Measurements from ENCODE around the gene HMOX1. TPM values are rescaled to one million over a fixed set of nuclear protein-coding genes. Genes with fewer than 3 reads are reported as not detected.
"Not testable (repeated sequence)": the region's sequence is repeated elsewhere in the genome, so short reads cannot be mapped to it uniquely, and the experiment has no call there.

The HMOX1 gene
- total RNA-seq, 6 experiments from 2014 or later: 15.7 to 255 (median 47.2) TPM

- H3K9me3 ChIP-seq: no peaks in the 10 kb centered on the region
- H3K4me3 ChIP-seq: no peak overlapping the region
- TF ChIP-seq, protein P1, sequence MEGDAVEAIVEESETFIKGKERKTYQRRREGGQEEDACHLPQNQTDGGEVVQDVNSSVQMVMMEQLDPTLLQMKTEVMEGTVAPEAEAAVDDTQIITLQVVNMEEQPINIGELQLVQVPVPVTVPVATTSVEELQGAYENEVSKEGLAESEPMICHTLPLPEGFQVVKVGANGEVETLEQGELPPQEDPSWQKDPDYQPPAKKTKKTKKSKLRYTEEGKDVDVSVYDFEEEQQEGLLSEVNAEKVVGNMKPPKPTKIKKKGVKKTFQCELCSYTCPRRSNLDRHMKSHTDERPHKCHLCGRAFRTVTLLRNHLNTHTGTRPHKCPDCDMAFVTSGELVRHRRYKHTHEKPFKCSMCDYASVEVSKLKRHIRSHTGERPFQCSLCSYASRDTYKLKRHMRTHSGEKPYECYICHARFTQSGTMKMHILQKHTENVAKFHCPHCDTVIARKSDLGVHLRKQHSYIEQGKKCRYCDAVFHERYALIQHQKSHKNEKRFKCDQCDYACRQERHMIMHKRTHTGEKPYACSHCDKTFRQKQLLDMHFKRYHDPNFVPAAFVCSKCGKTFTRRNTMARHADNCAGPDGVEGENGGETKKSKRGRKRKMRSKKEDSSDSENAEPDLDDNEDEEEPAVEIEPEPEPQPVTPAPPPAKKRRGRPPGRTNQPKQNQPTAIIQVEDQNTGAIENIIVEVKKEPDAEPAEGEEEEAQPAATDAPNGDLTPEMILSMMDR (IDR thresholded peaks at IDR 0.05): no peak
- no peak for TF ChIP-seq POLR2A (IDR thresholded peaks at IDR 0.05)
- H3K4me1 ChIP-seq: peaks cover 0 to 49% (median 27%) of the 10 kb centered on the region in 4 donors
- peaks cover 0 to 16% (median 0%) of the 10 kb centered on the region in 4 donors for H3K36me3 ChIP-seq
- H3K27ac ChIP-seq: peak overlapping the region in 1 of 3 donors; percentile 43
- 42% methylated on average over 10 of the region's 16 CpGs for WGBS (ENCODE audit: insufficient coverage, low coverage, low lambda C conversion rate, missing lambda C conversion rate)
- no peaks in the 10 kb centered on the region for H3K27me3 ChIP-seq
- peak; percentile 25 to 61 (median 58) for ATAC-seq
- intact Hi-C loops (cut with DNase I): no loop called here
- peak in 2 of 3 donors; percentile 72 to 76 for DNase-seq
These were observed 12.5 kb downstream of the HMOX1 start for GRCh38 chr22:35393116-35394010.

DNA sequence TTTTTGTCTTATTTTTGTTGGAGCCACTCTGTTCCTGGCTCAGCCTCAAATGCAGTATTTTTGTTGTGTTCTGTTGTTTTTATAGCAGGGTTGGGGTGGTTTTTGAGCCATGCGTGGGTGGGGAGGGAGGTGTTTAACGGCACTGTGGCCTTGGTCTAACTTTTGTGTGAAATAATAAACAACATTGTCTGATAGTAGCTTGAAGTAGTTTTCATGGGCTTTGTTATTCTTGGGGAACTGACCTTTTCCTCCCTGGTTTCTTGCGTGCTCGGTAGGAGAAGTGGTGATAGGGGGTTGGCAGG is 13.1 kb downstream of the HMOX1 start:
- Histone ChIP-seq H3K4me1 (peaks cover 0 to 50% (median 28%) of the 10 kb centered on the region in 4 donors), H3K27ac (peak overlapping the region in 1 of 3 donors; percentile 43), H3K9me3 (no peaks in the 10 kb centered on the region), H3K36me3 (peaks cover 0 to 16% (median 0%) of the 10 kb centered on the region in 4 donors), H3K27me3 (no peaks in the 10 kb centered on the region), H3K4me3 (no peak overlapping the region)
- ATAC-seq: no peak
- 14% methylated on average over 4 of the region's 4 CpGs for WGBS (ENCODE audit: insufficient coverage, low coverage, low lambda C conversion rate, missing lambda C conversion rate)
- DNase-seq: no peak
- intact Hi-C loops (cut with DNase I): no loop called here
- TF ChIP-seq POLR2A (IDR thresholded peaks at IDR 0.05): no peak
- TF ChIP-seq, protein P1 (IDR thresholded peaks at IDR 0.05): no peak

DNA sequence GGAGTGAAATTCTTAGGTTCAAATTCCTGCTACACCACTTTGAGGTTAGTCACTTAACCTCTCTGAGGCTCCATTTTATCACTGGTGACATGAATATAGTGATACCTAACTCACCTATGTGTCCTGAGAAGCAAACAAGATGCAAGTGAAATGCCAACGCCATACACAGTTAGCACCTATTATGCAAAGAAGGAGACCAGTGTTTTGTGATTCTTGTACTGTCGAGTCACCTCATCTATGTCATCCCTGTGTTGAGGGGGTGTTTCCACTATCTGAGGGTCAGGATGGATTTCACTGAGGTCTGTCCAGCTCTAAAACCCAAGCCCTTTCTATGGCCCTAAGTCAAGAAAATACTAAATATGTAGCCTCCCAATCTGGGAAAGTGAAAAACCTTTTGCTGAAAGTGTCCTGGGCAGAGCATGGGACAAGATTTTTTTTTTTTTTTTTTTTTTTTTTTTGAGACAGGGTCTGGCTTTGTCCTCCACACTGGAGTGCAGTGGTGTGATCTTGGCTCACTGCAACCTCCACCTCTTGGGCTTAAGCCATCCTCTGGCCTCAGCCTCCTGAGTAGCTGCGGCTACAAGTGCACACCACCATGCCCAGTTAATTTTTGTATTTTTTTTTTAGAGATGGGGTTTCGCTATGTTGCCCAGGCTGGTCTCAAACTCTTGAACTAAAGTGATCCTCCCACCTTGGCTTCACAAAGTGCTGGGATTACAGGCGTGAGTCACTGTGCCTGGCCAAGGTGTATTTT is 14.1 kb downstream of the HMOX1 start:
- no peaks in the 10 kb centered on the region for H3K9me3 ChIP-seq
- no peak overlapping the region for H3K4me3 ChIP-seq
- 82% methylated on average over 3 of the region's 5 CpGs for WGBS (ENCODE audit: insufficient coverage, low coverage, low lambda C conversion rate, missing lambda C conversion rate)
- no peak for DNase-seq
- peaks cover 0 to 10% (median 0%) of the 10 kb centered on the region in 4 donors for H3K36me3 ChIP-seq
- H3K4me1 ChIP-seq: peaks cover 0 to 50% (median 28%) of the 10 kb centered on the region in 4 donors
- peak overlapping the region in 1 of 3 donors; percentile 43 for H3K27ac ChIP-seq
- no peak for ATAC-seq
- no peaks in the 10 kb centered on the region for H3K27me3 ChIP-seq
- TF ChIP-seq, protein P1 (IDR thresholded peaks at IDR 0.05): no peak
- TF ChIP-seq POLR2A (IDR thresholded peaks at IDR 0.05): no peak
- intact Hi-C loops (cut with DNase I): no loop called here

DNA sequence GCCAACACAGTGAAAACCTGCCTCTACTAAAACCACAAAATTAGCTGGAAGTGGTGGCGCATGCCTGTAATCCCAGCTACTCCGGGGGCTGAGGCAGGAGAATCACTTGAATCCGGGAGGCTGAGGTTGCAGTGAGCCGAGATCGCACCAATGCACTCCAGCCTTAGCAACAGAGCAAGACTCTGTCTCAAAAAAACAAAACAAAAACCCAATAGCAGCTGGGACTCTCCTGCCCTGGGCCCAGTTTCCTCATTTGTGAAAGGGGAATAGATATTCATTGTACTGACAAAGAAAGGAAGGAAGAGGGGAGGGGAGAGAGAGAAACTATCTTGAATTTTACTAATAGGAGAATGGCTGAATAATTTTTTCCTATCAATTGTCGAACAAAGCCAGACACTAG is 15.7 kb downstream of the HMOX1 start:
- 78% methylated on average over 6 of the region's 6 CpGs for WGBS (ENCODE audit: insufficient coverage, low coverage, low lambda C conversion rate, missing lambda C conversion rate)
- H3K27ac ChIP-seq: peak overlapping the region; percentile 61 to 79 (median 69)

More for the DNA sequence above, 15.7 kb downstream of the HMOX1 start:
- ATAC-seq; intact Hi-C loops (cut with DNase I); H3K9me3 ChIP-seq; H3K27me3 ChIP-seq; H3K36me3 ChIP-seq; DNase-seq; H3K4me3 ChIP-seq: not testable (repeated sequence)
- H3K4me1 ChIP-seq: peaks cover 0 to 54% (median 28%) of the 10 kb centered on the region in 4 donors
